ENCODE results near the gene ATG2B. TPM values are rescaled to one million over a fixed set of nuclear protein-coding genes. Genes with fewer than 3 reads are reported as not detected.
A peak's percentile ranks its signal among the peaks of the same experiment; 100 is the strongest.

ATG2B gene
- total RNA-seq, 1 donor from 2014 or later: 15.8 TPM

DNA sequence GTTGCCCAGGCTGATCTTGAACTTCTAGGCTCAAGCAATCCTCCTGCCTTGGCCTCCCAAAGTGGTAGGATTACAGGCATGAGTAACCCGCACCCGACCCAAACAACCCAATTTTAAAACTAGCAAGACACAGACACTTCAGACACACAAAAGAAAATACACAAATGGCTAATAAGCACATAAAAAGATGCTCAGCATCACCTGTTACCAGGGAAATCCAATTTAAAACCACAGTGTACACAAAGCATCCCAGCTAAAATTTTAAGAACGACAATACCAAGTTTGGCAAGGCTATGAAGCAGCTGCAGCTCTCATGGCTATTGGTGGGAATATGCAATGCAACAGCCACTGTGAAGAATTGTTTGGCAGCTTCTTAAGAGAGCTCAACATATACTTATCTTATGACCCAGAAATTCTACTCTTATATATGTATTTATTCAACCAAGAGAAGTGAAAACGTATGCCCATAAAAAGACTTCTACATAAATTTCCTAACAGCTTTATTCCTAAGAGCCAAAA, 65.1 kb downstream of the ATG2B start:
- H3K4me1 ChIP-seq: no peaks in the 10 kb centered on the region
- H3K36me3 ChIP-seq: peaks cover 18 to 57% of the 10 kb centered on the region in 2 donors
- H3K4me3 ChIP-seq: no peak overlapping the region
- H3K27ac ChIP-seq: no peak overlapping the region
- no peak for DNase-seq (ENCODE audit: low spot score in 2 of 2)
- intact Hi-C loops (cut with DNase I): loop anchor here (1.0 kb wide), 1 partner anchor 126 kb away; no protein-coding TSS in a partner anchor
- TF ChIP-seq, protein P1, sequence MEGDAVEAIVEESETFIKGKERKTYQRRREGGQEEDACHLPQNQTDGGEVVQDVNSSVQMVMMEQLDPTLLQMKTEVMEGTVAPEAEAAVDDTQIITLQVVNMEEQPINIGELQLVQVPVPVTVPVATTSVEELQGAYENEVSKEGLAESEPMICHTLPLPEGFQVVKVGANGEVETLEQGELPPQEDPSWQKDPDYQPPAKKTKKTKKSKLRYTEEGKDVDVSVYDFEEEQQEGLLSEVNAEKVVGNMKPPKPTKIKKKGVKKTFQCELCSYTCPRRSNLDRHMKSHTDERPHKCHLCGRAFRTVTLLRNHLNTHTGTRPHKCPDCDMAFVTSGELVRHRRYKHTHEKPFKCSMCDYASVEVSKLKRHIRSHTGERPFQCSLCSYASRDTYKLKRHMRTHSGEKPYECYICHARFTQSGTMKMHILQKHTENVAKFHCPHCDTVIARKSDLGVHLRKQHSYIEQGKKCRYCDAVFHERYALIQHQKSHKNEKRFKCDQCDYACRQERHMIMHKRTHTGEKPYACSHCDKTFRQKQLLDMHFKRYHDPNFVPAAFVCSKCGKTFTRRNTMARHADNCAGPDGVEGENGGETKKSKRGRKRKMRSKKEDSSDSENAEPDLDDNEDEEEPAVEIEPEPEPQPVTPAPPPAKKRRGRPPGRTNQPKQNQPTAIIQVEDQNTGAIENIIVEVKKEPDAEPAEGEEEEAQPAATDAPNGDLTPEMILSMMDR (IDR thresholded peaks at IDR 0.05): no peak
- H3K9me3 ChIP-seq: no peaks in the 10 kb centered on the region
- H3K27me3 ChIP-seq: no peaks in the 10 kb centered on the region

DNA sequence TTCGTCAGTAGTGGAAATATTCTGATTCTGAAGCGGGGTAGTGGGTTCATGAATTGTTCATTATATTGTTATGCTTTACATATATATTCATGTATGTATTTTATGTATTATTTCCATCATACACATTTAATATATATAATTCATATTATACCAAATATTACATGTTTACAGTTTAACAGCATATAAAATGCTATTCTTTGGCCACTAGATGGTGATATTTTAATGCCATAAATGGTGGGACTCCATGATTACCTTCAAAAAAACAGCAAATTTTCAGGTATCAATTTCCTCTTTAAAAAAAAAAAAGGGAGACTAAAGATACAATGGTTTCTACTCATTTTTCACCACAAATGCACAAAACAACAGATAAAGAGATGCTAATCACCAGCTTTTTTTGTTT, 66.1 kb downstream of the ATG2B start:
- Histone ChIP-seq H3K9me3 (no peaks in the 10 kb centered on the region), H3K27ac (no peak overlapping the region), H3K36me3 (peaks cover 13 to 48% of the 10 kb centered on the region in 2 donors), H3K4me1 (no peaks in the 10 kb centered on the region), H3K27me3 (no peaks in the 10 kb centered on the region), H3K4me3 (no peak overlapping the region)
- no peak for DNase-seq (ENCODE audit: low spot score in 2 of 2)
- intact Hi-C loops (cut with DNase I): loop anchor here (1.0 kb wide), 1 partner anchor 127 kb away; no protein-coding TSS in a partner anchor
- TF ChIP-seq, protein P1 (IDR thresholded peaks at IDR 0.05): peak in 2 of 3 experiments; percentile 34 to 46

DNA sequence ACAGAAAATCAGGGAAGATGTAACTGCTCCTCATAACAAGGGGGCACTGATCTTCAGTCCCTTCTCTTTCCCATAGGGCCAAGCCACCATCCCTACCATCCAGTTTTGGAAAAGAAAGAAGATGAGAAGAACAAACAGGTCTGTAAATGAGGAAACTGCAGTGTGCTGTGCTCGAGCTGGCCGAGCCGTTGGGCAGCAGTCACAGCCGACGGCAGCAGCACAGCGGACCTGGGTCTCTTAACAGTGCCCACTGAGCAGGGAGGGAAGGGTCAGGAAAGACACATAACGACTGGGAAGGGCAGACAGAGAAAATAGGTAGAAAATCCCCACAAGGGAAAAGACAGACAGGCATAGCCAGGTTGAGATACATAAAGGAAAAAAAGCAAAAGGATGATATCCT, 68.9 kb downstream of the ATG2B start:
- H3K4me3 ChIP-seq: no peak overlapping the region
- H3K27ac ChIP-seq: no peak overlapping the region
- intact Hi-C loops (cut with DNase I): no loop called here
- no peaks in the 10 kb centered on the region for H3K27me3 ChIP-seq
- no peaks in the 10 kb centered on the region for H3K9me3 ChIP-seq
- no peaks in the 10 kb centered on the region for H3K4me1 ChIP-seq
- peaks cover 29 to 46% of the 10 kb centered on the region in 2 donors for H3K36me3 ChIP-seq
- no peak for DNase-seq (ENCODE audit: low spot score in 2 of 2)
- TF ChIP-seq, protein P1 (IDR thresholded peaks at IDR 0.05): no peak

DNA sequence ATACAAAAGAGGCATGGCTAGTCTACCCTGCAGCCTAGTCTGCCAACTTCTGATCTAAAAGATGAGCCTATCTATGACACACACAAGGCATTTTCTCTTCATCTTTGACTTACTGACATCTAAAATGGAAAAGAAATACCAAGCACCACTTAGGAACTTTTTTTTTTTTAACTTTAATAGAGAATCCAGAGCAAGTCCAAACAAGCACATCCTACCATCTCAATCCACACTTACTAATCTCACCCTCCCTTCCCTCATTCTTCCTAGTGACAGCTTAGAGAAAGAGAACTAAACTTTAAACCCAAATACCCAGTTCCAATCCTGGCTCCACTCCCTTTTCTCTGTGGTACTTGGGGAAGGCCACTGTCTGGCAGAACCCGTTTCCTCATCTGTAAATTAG, 75.3 kb downstream of the ATG2B start:
- DNase-seq (ENCODE audit: low spot score in 2 of 2): no peak
- Histone ChIP-seq H3K36me3 (peaks cover 45 to 63% of the 10 kb centered on the region in 2 donors), H3K27ac (no peak overlapping the region), H3K27me3 (no peaks in the 10 kb centered on the region), H3K4me3 (no peak overlapping the region), H3K9me3 (no peaks in the 10 kb centered on the region), H3K4me1 (no peaks in the 10 kb centered on the region)
- TF ChIP-seq, protein P1 (IDR thresholded peaks at IDR 0.05): no peak
- intact Hi-C loops (cut with DNase I): no loop called here

DNA sequence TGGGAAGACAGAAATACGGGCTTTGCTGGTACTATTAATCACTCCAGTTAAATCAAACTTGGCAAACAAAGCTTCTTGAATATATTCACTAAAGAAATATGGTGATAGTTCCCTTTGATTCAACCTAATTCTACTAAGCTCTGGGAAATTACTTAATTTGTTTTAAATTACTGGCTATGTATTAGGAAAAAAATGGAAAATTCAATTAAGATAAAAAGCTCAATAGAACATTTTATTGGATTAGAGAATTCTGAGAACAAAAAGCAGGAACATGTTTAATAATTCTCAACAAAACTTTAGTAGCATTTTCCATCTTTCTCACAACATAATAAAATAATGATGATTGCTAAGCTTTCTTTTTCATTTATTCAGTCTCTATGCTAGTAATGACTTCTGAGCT, 76.9 kb downstream of the ATG2B start:
- Histone ChIP-seq H3K36me3 (peaks cover 41 to 64% of the 10 kb centered on the region in 2 donors), H3K27me3 (no peaks in the 10 kb centered on the region), H3K27ac (no peak overlapping the region), H3K4me3 (no peak overlapping the region), H3K9me3 (no peaks in the 10 kb centered on the region), H3K4me1 (no peaks in the 10 kb centered on the region)
- TF ChIP-seq, protein P1 (IDR thresholded peaks at IDR 0.05): no peak
- DNase-seq (ENCODE audit: low spot score in 2 of 2): no peak
- intact Hi-C loops (cut with DNase I): no loop called here

DNA sequence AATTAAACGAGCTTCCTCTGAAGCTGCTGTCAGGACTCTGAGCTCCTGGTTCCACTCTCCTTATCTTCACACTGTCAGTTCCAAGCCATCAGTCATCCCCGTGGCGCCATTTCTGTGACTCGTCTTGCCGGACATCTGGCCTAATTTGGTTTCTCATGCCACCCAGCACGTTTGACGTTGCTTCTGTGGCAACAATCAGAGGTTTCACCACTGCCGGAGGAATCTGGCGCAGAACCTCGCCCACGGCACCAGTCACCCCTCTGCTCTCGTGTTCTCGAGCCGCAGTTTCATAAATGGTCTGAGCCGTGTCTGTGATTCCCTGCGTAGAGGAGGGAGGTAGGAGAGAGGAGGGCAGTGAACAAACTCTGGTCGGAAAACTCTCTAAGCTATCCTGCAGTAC, 77.5 kb downstream of the ATG2B start:
- intact Hi-C loops (cut with DNase I): no loop called here
- H3K4me3 ChIP-seq: no peak overlapping the region
- no peaks in the 10 kb centered on the region for H3K4me1 ChIP-seq
- H3K27me3 ChIP-seq: no peaks in the 10 kb centered on the region
- TF ChIP-seq, protein P1 (IDR thresholded peaks at IDR 0.05): no peak
- peaks cover 35 to 60% of the 10 kb centered on the region in 2 donors for H3K36me3 ChIP-seq
- no peak for DNase-seq (ENCODE audit: low spot score in 2 of 2)
- no peak overlapping the region for H3K27ac ChIP-seq
- H3K9me3 ChIP-seq: no peaks in the 10 kb centered on the region

All from ascending aorta (tissue), 2 donors.